Stimulated activated naive CD4-positive, alpha-beta T cell (primary cell): ENCODE results near the gene MED16.
"Not testable (repeated sequence)": the region's sequence is repeated elsewhere in the genome, so short reads cannot be mapped to it uniquely, and the experiment has no call there.

Experiments used
- DNase-seq, 6 experiments: peaks; one replicate each; lab custom pipeline; 2025; lab: John Stamatoyannopoulos, UW

The MED16 gene

GRCh38 chr19:888581-889385, 4.2 kb downstream of the MED16 start:
- peak in 5 of 6 experiments; percentile 25 to 53 (median 31) for DNase-seq

- no peak for DNase-seq
Measured at GRCh38 chr19:887599-887998, 5.4 kb downstream of the MED16 start.

- DNase-seq: no peak
Measured at GRCh38 chr19:887072-887471, 5.9 kb downstream of the MED16 start.

DNA sequence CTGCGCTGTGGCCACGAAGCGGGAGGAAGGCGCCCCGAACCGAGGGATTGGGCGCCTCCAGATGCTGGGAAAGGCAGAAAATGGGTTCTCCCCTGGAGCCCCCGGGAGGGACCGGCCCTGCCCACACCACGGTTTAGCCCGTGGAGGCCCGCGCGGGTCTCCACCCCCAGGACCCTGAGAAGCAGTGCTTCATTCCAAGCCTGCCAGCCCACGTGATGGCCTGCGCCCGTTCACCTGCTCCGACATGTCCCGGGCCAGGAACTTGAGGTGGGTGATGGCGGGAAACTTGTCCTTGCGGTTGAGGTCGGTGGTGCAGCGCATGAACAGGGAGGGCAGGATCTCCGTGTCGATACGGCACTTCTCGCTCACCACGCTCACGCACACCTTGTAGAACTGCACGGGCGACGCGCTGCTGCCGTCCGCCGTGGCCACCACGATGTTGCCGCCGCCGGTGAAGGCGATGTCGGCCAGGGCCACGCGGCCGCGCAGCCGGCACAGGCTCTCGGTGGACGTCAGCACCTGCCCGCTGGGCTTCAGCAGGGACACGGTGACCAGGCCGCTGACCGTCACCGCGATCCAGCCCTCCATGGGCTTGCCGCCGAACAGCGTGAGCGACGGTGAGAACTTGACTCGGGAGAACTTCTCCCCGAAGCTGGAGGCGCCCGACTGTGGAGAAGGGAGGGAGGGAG, 7.3 kb downstream of the MED16 start:
- no peak for DNase-seq

DNA sequence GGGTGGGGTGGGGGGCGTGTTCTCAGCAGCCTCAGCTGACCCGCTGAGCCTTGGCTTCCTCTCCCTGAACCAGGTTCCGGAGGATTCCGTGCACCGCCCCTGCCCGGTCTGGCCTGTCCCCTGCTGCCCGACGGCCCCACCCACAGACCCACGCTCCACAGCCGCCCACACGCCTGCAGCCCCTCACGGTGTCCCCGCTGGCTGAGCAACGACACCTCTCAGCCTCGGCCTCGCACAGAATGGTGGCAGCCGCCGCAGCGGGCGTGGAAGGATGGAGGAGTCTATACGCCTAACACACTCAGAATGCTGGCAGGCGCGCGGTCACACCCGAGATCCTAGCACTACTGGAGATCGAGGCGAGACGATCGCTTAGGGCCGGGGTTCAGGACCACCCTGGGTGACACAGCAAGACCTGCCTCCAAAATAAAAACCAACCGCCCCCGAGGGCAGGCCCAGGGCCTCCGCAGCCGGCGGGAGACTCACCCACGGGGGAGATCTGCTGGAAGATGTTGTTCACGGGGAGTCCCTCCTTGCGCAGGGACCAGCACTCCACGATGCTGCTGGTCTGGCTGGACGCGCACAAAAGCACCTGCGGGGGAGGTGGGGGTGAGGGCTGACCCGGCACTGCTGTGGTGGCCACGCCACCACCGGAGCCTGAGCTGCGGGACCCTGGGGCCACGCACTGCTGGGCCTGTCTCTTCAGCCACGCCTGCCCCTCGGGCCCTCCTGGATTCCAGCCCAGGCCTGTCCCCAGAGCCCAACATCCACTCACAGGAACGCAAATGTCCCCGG, 8.4 kb downstream of the MED16 start:
- DNase-seq: no peak

- no peak for DNase-seq
Measured at GRCh38 chr19:883661-884211, 9.3 kb downstream of the MED16 start.

DNA sequence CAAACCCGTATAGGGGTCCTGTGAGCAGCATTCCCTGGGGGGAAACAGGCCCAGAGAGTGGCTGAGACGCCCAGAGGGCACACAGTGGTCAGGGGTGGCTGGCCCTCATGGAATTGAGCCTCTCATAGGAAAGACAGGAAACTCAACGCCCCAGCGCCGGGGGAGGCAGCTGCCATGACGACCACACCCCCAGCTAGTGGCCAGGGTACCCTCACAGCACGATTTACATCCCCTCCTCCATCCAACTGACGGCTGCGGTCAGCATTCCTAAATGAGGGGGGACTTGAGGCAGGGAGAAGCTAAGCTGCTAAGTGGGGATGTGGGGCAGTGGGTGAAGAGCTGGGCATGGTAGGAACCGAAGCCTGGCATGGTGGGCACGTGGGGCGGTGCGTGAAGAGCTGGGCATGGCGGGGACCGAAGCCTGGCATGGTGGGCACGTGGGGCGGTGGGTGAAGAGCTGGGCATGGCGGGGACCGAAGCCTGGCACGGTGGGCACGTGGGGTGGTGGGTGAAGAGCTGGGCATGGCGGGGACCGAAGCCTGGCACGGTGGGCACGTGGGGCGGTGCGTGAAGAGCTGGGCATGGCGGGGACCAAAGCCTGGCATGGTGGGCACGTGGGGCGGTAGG, 10.0 kb downstream of the MED16 start:
- no peak for DNase-seq

GRCh38 chr19:881385-882071, 11.5 kb downstream of the MED16 start:
- no peak for DNase-seq

- DNase-seq: no peak
Measured at GRCh38 chr19:879711-880438, 13.1 kb downstream of the MED16 start.

GRCh38 chr19:878751-879561, 14.0 kb downstream of the MED16 start:
- DNase-seq: not testable (repeated sequence)

GRCh38 chr19:877992-878660, 14.9 kb downstream of the MED16 start:
- not testable (repeated sequence) for DNase-seq

- no peak for DNase-seq
Measured at GRCh38 chr19:876780-877314, 16.1 kb downstream of the MED16 start.

DNA sequence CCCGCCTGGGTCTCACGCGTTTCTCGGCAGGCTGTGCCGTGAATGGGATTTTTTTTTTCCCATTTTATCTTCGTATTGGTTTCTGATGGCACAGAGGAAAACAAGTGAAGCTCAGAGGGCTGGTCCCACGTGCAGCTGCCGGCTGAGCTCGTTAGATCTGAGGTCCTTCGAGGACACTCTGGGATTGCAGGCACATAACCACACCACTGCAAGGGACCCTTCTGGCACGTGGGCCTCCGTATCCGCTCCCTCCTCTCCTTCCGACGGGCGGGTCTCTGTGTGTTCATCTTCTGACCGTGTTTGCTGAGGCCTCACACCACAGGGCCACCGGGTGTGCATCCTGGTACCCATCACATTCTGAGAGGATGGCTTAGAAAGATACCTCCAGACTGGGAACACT, 16.9 kb downstream of the MED16 start:
- no peak for DNase-seq

DNA sequence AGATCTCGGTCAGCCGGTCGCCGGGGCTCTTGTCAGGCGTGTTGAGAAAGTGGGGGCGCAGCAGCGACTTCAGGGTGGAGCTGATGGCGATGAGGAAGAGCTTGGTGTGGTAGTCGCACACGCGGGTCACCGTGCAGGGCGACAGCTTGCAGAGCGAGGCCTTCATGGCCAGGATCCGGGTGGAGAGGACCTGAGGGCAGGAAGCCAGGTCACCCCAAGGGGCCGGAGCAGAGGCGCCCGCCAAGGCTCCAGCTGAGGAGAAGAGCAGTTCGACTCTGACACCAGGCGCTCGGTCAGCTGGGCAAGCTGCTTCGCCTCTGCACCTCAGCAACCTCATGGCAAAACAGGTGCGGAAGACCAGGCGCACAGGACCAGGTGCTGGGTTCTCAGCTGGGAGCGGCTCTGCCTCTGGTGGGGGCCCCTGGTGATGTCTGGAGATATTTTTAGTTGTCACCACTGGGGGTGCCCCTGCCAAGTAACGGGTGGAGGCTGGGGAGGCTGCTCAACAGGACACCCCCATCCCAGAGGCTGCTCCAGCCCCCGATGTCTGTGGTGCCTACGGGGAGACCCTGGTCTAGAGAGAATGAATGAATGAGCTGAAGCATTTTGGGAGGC, 17.6 kb downstream of the MED16 start:
- no peak for DNase-seq

- DNase-seq: no peak
Measured at GRCh38 chr19:873561-874041, 19.4 kb downstream of the MED16 start.

DNA sequence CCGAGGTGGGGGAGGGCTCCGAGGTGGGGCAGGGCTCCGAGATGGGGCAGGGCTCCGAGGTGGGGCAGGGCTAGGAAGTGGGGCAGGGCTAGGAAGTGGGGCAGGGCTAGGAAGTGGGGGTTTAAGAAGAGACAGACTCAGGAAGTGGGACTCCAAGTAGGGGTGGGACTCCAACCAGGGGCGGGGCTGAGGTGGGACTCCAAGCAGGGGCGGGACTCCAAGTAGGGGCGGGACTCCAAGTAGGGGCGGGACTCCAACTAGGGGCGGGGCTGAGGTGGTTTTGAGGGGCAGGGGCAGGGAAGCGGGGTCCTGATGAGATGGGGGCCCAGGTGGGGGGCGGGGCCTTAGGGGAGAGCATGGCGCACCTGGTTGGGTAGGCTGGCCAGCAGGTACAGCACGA, 19.9 kb downstream of the MED16 start:
- DNase-seq: peak; percentile 62 to 88 (median 70)

- peak; percentile 54 to 90 (median 78) for DNase-seq
Measured at GRCh38 chr19:872266-872951, 20.6 kb downstream of the MED16 start.
